C4-2B (cell line): ENCODE measurements around the gene CCDC120.

Source experiments
- H3K27ac ChIP-seq: fragments of 450-650 bp; 2 replicates; pipeline ENCODE4 v1.5.1; 2017
- CTCF ChIP-seq: fragments of 450-650 bp; conservative IDR thresholded peaks from 2 replicates; pipeline ENCODE4 v1.5.1; 2017; ENCODE audit warnings: mild to moderate bottlenecking
- ZFX ChIP-seq: fragments of 450-650 bp; IDR thresholded peaks from 2 replicates; pipeline ENCODE4 v1.6.1; 2017

CCDC120 gene

GRCh38 chrX:49064303-49064702 lies 5.5 kb downstream of the CCDC120 start:
- TF ChIP-seq CTCF (no peak), ZFX (no peak)
- H3K27ac ChIP-seq, result no peak overlapping the region

DNA sequence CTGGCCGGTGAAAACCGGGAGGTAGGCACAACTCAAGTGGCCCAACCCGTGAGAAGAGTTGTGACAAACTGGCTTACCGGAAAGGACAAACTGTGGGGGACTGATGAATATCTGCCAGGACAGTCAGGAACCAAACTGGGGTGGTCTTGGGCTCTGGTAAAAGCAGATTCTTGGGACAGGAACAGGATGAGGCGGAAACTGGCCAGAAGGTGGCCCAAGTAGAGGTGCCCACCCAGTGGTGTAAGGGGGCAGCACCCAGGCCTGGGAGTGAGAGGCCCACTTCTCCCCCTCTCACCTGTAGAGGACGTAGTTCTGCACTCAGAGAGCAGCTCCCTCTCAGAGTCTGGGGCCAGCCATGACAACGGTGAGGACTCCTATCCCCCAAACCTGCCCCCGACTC lies 5.9 kb downstream of the CCDC120 start:
- no peak overlapping the region for H3K27ac ChIP-seq
- TF ChIP-seq ZFX (no peak), CTCF (no peak)

DNA sequence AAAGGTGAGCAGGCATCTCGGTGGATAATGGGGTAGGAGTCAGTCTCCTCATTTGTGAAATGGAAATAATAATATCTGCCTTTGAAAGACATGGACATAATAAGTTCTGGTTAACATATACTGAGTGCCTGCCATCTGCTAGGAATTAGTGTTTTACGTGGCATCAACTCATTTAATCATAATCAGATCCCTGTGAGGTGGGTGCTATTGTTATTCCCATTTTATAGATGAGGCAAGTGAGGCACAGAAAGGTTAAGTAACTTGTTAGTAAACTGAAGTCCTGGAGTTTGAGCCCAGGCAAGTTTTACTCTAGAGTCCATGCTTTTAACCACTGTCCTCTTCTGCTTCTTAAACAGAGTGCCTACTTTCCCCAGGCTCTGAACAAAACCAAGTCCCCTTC lies 7.5 kb downstream of the CCDC120 start:
- TF ChIP-seq CTCF, result no peak
- TF ChIP-seq ZFX, result no peak
- no peak overlapping the region for H3K27ac ChIP-seq

- no peak overlapping the region for H3K27ac ChIP-seq
- no peak for TF ChIP-seq CTCF
- TF ChIP-seq ZFX, result no peak
Observed at GRCh38 chrX:49066690-49067089, 7.9 kb downstream of the CCDC120 start.

DNA sequence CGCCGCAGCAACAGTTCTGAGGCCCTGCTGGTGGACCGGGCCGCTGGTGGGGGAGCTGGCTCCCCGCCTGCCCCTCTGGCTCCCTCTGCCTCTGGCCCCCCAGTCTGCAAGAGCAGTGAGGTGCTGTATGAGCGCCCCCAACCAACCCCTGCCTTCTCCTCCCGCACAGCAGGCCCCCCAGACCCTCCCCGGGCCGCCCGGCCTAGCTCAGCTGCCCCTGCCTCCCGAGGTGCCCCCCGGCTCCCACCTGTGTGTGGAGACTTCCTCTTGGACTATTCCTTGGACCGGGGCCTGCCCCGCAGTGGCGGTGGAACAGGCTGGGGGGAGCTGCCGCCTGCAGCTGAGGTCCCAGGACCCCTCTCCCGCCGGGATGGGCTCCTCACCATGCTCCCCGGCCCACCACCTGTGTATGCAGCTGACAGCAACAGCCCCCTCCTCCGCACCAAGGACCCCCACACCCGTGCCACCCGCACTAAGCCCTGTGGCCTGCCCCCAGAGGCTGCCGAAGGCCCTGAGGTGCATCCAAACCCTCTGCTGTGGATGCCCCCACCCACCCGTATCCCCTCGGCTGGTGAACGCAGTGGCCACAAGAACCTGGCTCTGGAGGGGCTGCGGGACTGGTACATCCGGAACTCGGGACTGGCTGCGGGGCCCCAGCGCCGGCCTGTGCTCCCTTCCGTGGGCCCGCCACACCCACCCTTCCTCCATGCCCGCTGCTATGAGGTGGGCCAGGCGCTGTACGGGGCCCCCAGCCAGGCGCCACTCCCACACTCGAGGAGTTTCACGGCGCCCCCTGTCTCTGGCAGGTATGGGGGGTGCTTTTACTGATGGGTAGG lies 8.7 kb downstream of the CCDC120 start:
- no peak overlapping the region for H3K27ac ChIP-seq
- TF ChIP-seq ZFX, result no peak
- TF ChIP-seq CTCF, result no peak

DNA sequence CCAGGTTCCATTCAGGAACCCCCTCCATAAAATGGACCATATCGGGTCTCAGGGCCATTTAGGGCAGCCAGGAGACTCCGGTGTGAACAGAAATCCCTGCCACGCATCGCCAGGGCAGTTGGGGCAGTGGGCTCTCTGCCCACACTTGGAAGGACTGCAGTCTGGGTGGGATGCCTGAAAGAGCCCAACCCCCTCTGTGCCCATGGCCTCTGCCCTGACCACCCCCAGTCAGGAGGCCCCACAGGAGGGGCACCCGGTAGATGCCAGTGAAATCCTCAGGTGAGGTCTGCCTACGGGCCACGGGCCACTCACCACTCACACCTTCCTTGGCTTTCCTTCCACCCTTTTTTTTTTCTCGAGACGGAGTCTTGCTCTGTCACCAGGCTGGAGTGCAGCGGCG lies 10.2 kb downstream of the CCDC120 start:
- TF ChIP-seq ZFX (no peak), CTCF (no peak)

DNA sequence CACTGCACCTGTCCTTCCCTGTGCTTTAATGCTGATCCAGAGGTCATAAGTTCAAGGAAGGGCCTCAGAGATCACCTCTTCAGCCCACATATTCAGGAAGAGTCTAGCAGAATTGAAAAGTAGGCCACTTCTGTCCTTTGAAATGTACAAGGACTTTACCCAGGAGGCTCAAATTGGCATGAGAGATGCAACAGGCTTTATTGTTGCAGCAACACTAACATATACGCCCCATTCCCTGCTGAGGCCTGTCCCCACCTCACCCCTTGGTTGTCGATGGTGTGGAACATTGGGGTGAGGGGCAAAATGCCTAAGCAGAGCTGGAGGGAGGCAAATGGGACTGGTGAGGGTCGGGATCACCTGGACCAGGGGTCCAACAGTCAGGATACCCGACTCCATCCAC lies 12.2 kb downstream of the CCDC120 start:
- H3K27ac ChIP-seq, result no peak overlapping the region
- TF ChIP-seq CTCF (no peak), ZFX (no peak)

More for the DNA sequence above, 10.2 kb downstream of the CCDC120 start:
- H3K27ac ChIP-seq, result no peak overlapping the region
